Ascending aorta (tissue), 2 donors: ENCODE results near the gene POP7. TPM values are rescaled to one million over a fixed set of nuclear protein-coding genes. Genes with fewer than 3 reads are reported as not detected.
"Not testable (repeated sequence)": the region's sequence is repeated elsewhere in the genome, so short reads cannot be mapped to it uniquely, and the experiment has no call there.

Experiments
- DNase-seq, 2 donors: peaks; one replicate each; pipeline ENCODE4 v3.0.0-alpha.2; 2019; ENCODE audit warnings: low spot score in 2 of 2
- H3K27ac ChIP-seq, 2 donors: fragments of 200-600 bp; sonication (generic); one replicate each; pipeline ENCODE4 v1.5.1; 2016 to 2017; ENCODE audit warnings: mild to moderate bottlenecking in 1 of 2
- H3K27me3 ChIP-seq: fragments of 200-600 bp; sonication (generic); one replicate; pipeline ENCODE4 v1.5.1; 2017
- H3K36me3 ChIP-seq, 2 donors: fragments of 200-600 bp; sonication (generic); one replicate each; pipeline ENCODE4 v1.5.1; 2016
- H3K4me1 ChIP-seq, 2 donors: fragments of 200-600 bp; sonication (generic); one replicate each; pipeline ENCODE4 v1.5.1; 2016 to 2017; ENCODE audit warnings: mild to moderate bottlenecking in 1 of 2
- H3K4me3 ChIP-seq, 2 donors: fragments of 200-600 bp; sonication (generic); one replicate each; pipeline ENCODE4 v1.5.1; 2016 to 2017; ENCODE audit warnings: mild to moderate bottlenecking in 1 of 2
- H3K9me3 ChIP-seq, 2 donors: fragments of 200-600 bp; sonication (generic); one replicate each; pipeline ENCODE4 v1.5.1; 2016
- intact Hi-C: fragments of 100-400 bp; cut with DNase I; formaldehyde crosslinking; loops from one replicate; pipeline ENCODE4 v1.15.1; 2023
- total RNA-seq: library from RNA; depleted of rRNA; stranded (reverse); fragments of >200 nt; gene quantifications from one replicate; pipeline ENCODE4 v1.1.0, GENCODE V29; 2016
- TF ChIP-seq, protein P1 (sequence below), 3 experiments: fragments of 200-600 bp in 2 of 3; fragments of 450-650 bp in 1 of 3; sonication (generic) in 2 of 3; IDR thresholded peaks; one replicate each; pipeline ENCODE4 v1.5.1; 2016 to 2019; ENCODE audit warnings: antibody characterized with exemption in 3 of 3, mild to moderate bottlenecking in 1 of 3, moderate library complexity in 1 of 3

Gene POP7
- total RNA-seq, 1 donor from 2014 or later = 44.0 TPM

DNA sequence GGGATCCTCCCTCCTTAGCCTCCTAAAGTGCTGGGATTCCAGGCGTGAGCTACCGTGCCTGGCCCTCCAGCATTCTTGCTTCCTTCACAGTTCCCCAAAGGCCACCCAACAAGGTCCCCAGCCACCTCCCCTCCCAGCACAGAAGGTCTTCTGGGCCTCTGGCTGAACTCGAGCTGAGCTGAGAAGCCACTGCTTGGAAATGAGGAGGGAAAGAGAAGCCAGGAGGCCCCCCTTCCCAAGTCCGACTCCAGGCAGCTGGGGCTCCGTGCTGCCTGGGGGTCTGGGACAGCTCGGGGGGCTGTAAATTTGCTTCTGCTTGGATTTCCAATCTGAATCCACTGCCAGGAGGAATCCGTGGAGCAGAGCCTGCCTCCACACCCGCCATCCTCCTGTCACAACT lies 8.8 kb downstream of the POP7 start:
- TF ChIP-seq, protein P1, sequence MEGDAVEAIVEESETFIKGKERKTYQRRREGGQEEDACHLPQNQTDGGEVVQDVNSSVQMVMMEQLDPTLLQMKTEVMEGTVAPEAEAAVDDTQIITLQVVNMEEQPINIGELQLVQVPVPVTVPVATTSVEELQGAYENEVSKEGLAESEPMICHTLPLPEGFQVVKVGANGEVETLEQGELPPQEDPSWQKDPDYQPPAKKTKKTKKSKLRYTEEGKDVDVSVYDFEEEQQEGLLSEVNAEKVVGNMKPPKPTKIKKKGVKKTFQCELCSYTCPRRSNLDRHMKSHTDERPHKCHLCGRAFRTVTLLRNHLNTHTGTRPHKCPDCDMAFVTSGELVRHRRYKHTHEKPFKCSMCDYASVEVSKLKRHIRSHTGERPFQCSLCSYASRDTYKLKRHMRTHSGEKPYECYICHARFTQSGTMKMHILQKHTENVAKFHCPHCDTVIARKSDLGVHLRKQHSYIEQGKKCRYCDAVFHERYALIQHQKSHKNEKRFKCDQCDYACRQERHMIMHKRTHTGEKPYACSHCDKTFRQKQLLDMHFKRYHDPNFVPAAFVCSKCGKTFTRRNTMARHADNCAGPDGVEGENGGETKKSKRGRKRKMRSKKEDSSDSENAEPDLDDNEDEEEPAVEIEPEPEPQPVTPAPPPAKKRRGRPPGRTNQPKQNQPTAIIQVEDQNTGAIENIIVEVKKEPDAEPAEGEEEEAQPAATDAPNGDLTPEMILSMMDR (IDR thresholded peaks at IDR 0.05) = no peak
- Histone ChIP-seq H3K4me3 (no peak overlapping the region), H3K27me3 (peaks cover 4% of the 10 kb centered on the region), H3K27ac (no peak overlapping the region), H3K36me3 (no peaks in the 10 kb centered on the region), H3K9me3 (no peaks in the 10 kb centered on the region), H3K4me1 (no peaks in the 10 kb centered on the region)
- intact Hi-C loops = no loop called here
- DNase-seq = no peak

DNA sequence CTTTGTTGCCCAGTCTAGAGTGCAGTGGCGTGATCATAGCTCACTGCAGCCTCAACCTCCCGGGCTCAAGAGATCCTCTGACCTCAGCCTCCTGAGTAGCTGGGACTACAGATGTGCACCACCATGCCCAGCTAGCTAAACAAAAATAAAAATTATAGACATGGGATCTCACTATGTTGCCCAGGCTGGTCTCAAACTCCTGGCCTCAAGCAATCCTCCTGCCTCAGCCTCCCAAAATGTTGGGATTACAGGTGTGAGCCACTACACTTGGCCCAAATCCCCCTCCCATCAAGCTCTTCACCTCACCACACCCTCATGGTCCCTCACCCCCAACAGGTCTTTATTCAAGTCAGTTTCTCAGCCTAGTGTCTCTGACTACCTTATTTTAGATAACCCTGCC lies 11.2 kb downstream of the POP7 start:
- DNase-seq, intact Hi-C loops, H3K9me3 ChIP-seq, H3K36me3 ChIP-seq, H3K4me3 ChIP-seq, H3K4me1 ChIP-seq, H3K27ac ChIP-seq: not testable (repeated sequence)
- H3K27me3 ChIP-seq = peaks cover 19% of the 10 kb centered on the region

GRCh38 chr7:100719523-100720278 lies 13.8 kb downstream of the POP7 start:
- TF ChIP-seq, protein P1 (IDR thresholded peaks at IDR 0.05) = no peak
- Histone ChIP-seq H3K4me1 (no peaks in the 10 kb centered on the region), H3K27me3 (peaks cover 19% of the 10 kb centered on the region), H3K36me3 (no peaks in the 10 kb centered on the region), H3K4me3 (no peak overlapping the region), H3K9me3 (no peaks in the 10 kb centered on the region), H3K27ac (no peak overlapping the region)
- no peak for DNase-seq
- intact Hi-C loops = no loop called here

GRCh38 chr7:100720279-100720670 lies 14.4 kb downstream of the POP7 start, which contains the start of gene EPO:
Gene EPO (plus strand): TSS chr7:100720468. CDS start chr7:100720981, 513 bp downstream.
- TF ChIP-seq, protein P1 (IDR thresholded peaks at IDR 0.05) = no peak
- peak within 1 kb of the TSS in 1 of 2 donors; percentile 15 for H3K4me3 ChIP-seq
- H3K36me3 ChIP-seq = no peaks in the 10 kb centered on the region
- no peak within 1 kb of the TSS for H3K27ac ChIP-seq
- peaks cover 19% of the 10 kb centered on the region for H3K27me3 ChIP-seq
- no peaks in the 10 kb centered on the region for H3K4me1 ChIP-seq
- no peaks in the 10 kb centered on the region for H3K9me3 ChIP-seq
- no peak for DNase-seq
- intact Hi-C loops = no loop called here

DNA sequence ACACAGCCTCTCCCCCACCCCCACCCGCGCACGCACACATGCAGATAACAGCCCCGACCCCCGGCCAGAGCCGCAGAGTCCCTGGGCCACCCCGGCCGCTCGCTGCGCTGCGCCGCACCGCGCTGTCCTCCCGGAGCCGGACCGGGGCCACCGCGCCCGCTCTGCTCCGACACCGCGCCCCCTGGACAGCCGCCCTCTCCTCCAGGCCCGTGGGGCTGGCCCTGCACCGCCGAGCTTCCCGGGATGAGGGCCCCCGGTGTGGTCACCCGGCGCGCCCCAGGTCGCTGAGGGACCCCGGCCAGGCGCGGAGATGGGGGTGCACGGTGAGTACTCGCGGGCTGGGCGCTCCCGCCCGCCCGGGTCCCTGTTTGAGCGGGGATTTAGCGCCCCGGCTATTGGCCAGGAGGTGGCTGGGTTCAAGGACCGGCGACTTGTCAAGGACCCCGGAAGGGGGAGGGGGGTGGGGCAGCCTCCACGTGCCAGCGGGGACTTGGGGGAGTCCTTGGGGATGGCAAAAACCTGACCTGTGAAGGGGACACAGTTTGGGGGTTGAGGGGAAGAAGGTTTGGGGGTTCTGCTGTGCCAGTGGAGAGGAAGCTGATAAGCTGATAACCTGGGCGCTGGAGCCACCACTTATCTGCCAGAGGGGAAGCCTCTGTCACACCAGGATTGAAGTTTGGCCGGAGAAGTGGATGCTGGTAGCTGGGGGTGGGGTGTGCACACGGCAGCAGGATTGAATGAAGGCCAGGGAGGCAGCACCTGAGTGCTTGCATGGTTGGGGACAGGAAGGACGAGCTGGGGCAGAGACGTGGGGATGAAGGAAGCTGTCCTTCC lies 15.0 kb downstream of the POP7 start:
- Histone ChIP-seq H3K36me3 (no peaks in the 10 kb centered on the region), H3K9me3 (no peaks in the 10 kb centered on the region), H3K27ac (no peak overlapping the region), H3K4me1 (no peaks in the 10 kb centered on the region), H3K4me3 (peak overlapping the region in 1 of 2 donors; percentile 15), H3K27me3 (peaks cover 19% of the 10 kb centered on the region)
- TF ChIP-seq, protein P1 (IDR thresholded peaks at IDR 0.05) = no peak
- intact Hi-C loops = no loop called here
- no peak for DNase-seq

- no peaks in the 10 kb centered on the region for H3K36me3 ChIP-seq
- H3K27ac ChIP-seq = no peak overlapping the region
- no peak overlapping the region for H3K4me3 ChIP-seq
- TF ChIP-seq, protein P1 (IDR thresholded peaks at IDR 0.05) = no peak
- no peaks in the 10 kb centered on the region for H3K9me3 ChIP-seq
- intact Hi-C loops = no loop called here
- no peak for DNase-seq
- H3K4me1 ChIP-seq = no peaks in the 10 kb centered on the region
- peaks cover 19% of the 10 kb centered on the region for H3K27me3 ChIP-seq
Measured at GRCh38 chr7:100721505-100721812, 15.5 kb downstream of the POP7 start.
